ENCODE data around the gene CDH1. TPM values are rescaled to one million over a fixed set of nuclear protein-coding genes. Genes with fewer than 3 reads are reported as not detected.
"Not testable (repeated sequence)": the region's sequence is repeated elsewhere in the genome, so short reads cannot be mapped to it uniquely, and the experiment has no call there.

CDH1 gene
- total RNA-seq, 1 donor from 2014 or later, result 0.55 TPM

DNA sequence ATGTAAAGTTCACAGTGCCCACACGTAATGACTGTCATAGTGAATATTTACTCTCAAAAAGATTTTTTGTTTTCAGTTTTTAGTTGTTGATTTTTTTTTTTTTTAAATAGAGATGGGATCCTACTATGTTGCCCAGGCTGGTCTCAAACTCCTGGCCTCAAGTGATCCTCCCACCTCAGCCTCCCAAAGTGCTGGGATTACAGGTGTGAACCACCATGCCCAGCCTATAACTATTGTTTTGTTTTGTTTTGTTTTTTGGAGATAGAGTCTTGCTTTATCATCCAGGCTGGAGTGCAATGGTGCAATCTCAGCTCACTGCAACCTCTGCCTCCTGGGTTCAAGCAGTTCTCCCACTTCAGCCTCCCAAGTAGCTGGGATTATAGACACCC, 50.3 kb downstream of the CDH1 start:
- DNase-seq (ENCODE audit: low spot score), result not testable (repeated sequence)

DNA sequence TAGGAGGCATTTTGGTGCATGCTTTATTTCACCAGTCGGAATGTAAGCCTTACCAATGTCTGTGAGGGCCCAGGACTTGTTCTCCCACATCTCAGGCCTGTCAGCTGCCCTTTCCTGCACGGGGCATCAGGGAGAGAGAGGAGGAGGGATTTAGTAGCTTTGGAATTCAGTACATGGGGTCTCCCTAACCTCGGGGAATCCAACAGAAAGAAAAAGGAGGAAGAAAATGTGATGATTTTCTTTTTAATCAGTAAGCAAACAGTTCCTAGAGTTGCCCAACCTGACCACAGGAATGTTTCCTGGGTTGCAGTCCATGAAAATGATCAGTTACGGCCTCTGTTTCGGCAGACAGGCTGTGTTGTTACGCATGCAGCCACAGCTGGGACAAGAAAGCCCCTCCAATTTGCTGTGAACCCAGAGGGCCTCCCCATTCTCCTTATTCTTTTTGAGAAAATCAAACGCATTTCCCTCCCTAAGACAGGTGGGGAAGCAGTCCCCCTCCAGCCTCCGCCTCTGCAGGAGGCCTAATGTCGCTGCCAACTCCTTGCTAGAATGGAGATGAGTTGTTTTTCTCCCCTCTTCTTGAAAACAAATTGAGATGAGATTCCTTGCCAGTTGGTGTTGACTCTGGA, 53.2 kb downstream of the CDH1 start:
- no peak for DNase-seq (ENCODE audit: low spot score)

DNA sequence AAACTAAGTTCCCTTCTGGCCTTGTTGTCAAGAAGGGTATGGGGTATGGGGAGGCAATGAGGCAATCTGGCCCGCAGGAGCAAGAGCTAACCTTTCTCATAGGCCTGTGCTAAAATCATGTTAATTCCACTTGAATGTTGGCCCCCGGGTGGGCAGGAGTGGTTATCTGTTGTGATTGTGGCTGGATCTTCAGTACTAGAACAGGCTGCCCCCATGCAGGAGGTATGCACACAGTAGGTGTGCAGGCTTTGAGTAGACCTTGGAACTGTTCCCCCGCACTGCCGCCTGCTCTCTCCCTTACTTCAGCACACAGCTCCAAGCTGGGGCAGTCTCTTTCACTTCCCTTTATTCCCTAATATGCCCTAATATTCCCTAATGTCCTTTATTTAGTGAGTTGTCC, 53.9 kb downstream of the CDH1 start:
- DNase-seq (ENCODE audit: low spot score), result no peak

DNA sequence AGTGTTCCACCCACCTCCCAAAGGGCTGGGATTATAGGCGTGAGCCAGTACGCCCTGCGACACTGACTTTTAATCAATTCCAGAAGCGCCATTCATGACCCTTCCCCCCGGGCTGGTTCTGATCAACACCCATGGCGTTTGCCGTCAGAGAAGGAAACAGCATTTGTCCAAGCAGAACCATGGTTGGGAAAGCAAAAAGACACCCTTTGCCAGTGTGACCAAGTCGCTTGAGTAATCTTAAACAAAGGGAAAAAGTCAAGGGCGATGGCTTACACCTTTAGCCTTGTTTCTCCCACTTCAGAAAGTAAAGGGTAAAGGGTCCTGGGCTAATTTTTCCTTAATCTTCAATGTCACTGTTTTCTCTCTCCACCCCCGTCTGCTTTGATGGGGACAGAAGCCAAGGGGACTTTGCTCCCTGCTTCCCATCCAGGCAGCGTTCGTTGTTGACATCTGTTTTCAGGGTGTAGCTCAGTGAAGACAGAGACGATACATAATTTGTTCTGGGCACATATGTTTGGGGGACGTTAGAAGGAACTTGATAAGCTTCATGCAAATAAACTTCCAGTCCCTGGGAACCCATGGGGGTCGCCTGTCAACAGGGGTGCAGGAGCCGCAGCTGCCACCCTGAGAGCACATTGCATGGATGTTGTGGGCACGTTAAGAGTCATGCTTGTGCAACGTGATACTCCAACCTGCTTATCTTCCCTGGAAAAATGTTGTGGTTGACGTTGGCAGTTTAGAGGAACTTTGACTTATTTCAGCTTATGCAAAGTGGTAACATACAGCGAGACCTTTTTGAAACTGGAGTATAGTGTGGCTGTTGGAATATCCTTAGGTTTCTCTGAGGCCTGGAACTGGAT, 55.6 kb downstream of the CDH1 start:
- no peak for DNase-seq (ENCODE audit: low spot score)

DNA sequence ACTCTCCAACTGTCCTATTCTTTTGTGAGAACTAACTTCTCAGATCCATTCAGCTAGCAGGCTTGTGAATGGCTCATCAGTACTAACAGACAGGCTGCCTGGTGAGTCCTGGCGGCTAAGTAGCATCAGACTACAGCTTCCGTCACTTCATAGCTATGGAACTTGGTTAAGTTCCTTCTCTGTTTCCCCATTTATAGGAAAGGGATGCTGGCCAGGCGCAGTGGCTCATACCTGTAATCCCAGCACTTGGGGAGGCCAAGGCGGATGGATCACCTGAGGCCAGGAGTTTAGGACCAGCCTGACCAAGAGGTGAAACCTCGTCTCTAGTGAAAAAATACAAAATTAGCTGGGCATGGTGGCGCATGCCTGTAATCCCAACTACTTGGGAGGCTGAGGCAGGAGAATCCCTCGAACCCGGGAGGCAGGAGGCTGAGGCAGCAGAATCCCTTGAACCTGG, 56.3 kb downstream of the CDH1 start:
- DNase-seq (ENCODE audit: low spot score), result no peak

DNA sequence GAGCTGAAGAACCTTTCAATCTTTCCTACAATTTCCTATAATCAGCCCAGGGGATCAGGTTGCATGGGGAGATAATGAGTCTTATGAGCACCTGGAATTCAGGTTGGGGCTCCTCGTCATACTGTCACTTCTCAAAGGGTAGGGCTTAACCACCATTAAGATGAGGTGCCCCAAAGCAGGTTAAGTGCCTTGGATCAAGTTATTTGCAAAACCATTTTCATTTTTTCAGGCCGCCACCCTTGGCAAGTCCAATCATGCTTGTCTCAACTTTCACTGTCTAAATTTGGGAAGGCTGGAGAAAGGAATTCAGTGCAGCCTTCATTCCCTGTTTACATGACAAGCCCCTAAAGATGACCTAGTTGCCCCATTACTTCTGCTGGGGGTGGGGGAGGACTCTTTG, 61.3 kb downstream of the CDH1 start:
- DNase-seq (ENCODE audit: low spot score), result no peak

DNA sequence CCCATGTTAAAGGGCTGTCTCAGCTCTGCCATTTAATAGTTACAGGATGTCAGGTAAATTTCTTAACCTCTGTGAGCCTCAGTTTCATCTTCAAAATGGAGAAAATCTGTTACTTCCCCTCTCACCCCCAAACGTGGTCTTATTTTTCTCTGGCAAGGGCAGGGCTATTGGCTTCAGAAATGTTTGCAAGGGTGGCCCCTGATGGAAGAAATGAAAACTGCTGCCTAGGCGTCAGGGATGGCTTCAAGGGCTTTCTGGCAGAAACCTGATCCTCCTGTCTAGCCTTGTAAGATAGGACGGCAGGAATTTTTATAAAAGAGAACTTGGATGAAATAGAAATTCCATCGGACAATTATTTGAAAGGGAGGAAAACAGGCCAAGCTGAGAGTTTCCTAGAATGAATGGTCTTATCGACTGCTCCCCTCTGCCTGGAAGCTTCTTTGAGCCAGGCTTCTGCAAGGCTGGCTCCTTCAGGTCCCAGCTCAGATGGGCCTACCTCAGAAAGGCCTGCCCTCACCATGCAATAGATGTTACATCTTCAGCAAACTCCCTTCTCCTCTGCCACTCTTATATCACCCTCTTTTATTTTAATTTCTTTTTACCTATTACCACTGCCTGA, 63.3 kb downstream of the CDH1 start:
- no peak for DNase-seq (ENCODE audit: low spot score)

DNA sequence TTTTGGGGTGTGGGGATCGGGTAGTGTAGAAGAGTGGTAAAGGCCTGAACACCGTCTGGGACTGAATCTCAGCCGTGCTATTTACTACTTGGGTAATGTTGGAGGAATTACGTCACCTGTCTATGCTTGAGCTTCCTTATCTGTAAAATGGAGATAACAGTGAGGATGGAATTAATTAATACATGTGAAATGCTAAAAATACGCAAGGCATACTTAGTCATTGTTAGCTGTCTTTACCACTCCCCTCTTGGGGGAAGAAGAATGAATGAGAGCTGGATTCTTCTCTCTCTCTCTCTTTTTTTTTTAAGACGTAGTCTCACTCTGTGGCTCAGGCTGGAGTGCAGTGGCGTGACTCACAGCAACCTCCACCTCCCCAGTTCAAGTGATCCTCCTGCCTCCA, 65.1 kb downstream of the CDH1 start:
- DNase-seq (ENCODE audit: low spot score), result no peak

DNA sequence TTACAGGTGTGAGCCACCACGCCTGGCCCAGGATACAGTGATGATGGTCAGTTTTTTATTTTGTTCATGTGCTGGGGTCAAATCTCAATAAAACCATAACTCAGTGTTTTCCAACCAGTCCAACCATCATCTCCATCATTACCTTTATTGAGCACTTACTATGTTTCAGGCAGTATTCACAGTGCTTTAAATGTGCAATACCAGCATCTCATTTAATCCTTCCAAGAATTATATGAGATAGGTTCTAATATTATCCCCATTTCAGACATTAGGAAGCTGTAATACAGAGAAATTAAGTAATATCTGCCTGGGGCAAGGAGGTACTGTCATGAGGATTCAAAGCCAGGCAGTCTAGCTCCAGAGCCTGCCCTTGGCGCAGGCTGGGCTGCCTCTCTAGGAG, 69.3 kb downstream of the CDH1 start:
- DNase-seq (ENCODE audit: low spot score), result no peak

DNA sequence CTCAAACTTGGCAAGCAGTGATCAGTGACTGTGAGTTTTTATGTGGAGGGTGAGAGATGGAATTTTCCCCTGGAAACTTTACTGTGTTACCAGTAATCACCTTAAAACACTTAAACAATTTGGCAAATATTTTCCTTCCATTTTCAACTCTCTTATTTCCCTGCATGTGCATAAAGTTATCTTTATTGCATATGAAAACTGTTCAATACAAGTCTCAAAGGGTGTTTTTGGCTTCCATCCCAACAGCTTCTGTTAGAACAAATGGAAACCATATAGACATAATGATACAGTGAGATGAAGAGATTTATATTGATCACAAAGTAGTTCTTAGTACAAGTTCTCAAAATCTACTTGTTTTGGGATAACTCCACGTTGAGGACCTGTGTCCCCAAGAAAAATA, 69.9 kb downstream of the CDH1 start:
- no peak for DNase-seq (ENCODE audit: low spot score)

DNA sequence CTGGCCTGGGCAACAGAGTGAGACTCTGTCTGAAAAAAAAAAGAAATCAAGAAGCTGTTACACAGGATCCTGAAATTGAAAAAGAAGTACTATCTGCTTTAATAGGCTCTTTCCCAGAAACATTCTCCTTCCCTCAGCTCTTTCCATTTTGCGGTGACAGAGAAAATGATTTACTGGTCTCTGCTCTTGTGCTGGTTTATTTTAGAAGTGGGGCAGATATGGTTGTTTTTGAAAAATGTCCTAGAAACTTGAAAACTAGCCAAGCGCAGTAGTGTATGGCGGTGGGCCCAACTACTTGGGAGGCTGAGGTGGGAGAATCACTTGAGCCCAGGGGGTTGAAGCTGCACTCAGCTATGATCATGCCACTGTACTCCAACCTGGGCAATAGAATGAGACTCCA, 77.4 kb downstream of the CDH1 start:
- no peak for DNase-seq (ENCODE audit: low spot score)

DNA sequence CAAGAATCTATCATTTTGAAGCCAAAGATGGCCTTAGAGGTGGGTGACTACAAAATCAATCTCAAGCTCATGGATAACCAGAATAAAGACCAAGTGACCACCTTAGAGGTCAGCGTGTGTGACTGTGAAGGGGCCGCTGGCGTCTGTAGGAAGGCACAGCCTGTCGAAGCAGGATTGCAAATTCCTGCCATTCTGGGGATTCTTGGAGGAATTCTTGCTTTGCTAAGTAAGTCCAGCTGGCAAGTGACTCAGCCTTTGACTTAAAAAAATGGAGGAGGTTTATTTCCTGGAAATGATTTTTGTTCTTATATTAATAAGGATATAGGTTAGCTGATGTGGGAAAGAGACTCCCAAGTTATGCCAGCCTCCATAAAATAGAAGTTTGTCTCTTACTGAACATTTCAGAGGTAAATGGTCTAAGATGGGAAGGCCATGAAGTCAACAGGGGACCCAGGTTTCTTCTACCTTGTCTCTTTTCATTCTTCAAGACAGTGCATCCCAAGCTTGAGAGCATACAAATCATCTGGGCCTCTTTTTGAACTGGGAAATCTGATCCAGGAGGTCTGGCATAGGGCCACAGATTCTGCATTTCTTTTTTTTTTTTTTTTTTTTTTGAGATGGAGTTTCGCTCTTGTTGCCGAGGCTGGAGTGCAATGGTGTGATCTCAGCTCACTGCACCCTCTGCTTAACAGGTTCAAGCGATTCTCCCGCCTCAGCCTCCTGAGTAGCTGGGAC, 86.5 kb downstream of the CDH1 start:
- no peak for DNase-seq (ENCODE audit: low spot score)

DNA sequence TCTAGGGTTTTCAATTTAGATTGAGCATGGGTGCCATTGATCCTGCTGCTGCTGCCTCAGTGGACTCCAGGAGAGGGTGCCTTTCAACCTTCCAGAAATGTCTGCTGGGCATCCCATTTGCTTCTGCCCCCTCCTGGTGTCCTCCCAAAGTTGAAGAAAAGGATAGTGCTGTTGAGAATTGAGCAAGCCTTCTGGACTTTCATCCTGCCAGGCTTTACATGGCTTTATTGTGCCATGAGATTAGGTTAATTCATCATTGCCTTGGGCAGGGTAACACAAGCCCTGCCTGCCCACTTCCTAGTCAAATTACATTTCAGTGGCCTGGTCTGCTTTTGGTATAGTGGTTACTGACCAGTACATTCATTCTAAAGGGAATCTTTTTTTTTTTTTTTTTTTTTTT, 88.3 kb downstream of the CDH1 start:
- no peak for DNase-seq (ENCODE audit: low spot score)

DNA sequence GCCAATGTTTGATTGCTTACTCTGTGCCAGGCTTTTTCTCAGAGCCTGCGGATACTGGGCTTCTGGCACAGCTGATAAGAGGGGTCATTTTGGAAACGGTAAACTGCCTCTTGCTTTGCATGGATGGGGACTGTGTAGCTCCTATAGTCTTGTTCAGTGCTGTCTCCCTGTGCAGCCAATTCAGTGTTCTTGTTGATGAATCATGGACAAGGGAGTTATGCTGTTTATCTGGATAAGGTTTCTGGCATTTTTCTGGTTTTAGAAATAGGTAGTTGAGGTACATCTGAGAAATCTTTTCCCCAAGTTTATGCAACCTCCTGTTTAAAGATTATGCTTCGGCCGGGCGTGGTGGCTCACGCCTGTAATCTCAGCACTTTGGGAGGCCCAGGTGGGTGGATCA, 89.6 kb downstream of the CDH1 start:
- DNase-seq (ENCODE audit: low spot score), result no peak

DNA sequence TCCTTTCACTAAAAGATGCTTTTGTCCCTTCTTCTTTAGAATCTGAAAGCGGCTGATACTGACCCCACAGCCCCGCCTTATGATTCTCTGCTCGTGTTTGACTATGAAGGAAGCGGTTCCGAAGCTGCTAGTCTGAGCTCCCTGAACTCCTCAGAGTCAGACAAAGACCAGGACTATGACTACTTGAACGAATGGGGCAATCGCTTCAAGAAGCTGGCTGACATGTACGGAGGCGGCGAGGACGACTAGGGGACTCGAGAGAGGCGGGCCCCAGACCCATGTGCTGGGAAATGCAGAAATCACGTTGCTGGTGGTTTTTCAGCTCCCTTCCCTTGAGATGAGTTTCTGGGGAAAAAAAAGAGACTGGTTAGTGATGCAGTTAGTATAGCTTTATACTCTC, 96.2 kb downstream of the CDH1 start:
- peak; percentile 73 for DNase-seq (ENCODE audit: low spot score)

DNA sequence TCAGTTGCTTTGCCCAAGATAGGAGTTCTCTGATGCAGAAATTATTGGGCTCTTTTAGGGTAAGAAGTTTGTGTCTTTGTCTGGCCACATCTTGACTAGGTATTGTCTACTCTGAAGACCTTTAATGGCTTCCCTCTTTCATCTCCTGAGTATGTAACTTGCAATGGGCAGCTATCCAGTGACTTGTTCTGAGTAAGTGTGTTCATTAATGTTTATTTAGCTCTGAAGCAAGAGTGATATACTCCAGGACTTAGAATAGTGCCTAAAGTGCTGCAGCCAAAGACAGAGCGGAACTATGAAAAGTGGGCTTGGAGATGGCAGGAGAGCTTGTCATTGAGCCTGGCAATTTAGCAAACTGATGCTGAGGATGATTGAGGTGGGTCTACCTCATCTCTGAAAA, 97.5 kb downstream of the CDH1 start:
- DNase-seq (ENCODE audit: low spot score), result peak; percentile 30

DNA sequence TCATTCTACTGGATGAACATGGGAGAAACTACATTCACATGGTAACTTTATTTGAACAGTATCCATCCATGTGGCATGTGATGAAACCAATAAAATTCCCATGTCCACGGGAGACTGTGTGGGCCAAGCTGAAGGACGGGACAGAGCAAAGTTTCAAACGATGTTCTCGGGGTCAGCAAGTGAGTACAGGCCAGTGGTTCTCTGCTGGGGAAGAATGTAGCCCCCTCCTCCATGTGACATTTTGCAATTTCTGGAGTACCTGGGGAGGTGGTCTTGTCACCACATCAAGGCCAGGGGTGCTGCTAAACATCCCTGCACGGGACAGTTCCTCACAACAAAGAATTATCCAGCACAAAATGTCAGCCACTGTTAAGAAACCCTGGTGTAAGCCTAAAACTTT, 98.9 kb downstream of the CDH1 start:
- DNase-seq (ENCODE audit: low spot score), result peak; percentile 14

DNA sequence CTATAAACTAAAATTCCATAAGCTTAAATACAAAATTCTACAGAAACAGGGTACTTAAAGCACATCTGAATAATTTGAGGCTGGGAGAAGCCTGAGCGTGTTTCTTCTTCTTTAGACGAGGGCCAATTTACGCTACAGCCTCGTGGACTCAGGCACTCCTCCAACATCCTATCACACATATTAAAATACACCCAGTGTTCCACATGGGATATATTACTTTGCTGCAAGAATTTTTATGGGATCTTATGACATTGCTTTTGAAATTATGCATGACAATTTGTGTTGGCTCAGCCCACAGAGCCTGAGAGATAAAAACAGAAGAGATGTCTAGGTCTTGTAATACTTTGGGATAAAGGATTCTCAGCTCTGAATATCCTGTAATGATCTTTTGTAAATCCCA, 102.7 kb downstream of the CDH1 start:
- no peak for DNase-seq (ENCODE audit: low spot score)

DNA sequence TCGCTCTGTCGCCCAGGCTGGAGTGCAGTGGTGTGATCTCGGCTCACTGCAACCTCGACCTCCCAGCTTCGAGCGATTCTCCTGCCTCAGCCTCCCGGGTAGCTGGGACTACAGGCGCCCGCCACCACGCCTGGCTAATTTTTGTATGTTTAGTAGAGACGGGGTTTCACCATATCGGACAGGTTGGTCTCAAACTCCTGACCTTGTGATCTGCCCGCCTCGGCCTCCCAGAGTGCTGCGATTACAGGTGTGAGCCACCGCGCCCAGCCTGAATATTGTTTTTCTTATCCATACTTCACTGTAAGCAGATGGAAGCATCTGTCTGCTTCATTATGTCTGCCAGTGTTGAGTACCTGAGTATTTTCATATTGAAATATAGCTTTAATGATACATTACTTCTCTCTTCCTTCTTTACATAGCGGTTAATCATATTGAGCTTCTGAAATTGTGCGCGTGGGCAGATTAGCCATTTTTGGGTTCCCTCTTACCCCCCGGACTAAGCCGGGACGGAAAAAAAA, 105.9 kb downstream of the CDH1 start:
- not testable (repeated sequence) for DNase-seq (ENCODE audit: low spot score)

DNA sequence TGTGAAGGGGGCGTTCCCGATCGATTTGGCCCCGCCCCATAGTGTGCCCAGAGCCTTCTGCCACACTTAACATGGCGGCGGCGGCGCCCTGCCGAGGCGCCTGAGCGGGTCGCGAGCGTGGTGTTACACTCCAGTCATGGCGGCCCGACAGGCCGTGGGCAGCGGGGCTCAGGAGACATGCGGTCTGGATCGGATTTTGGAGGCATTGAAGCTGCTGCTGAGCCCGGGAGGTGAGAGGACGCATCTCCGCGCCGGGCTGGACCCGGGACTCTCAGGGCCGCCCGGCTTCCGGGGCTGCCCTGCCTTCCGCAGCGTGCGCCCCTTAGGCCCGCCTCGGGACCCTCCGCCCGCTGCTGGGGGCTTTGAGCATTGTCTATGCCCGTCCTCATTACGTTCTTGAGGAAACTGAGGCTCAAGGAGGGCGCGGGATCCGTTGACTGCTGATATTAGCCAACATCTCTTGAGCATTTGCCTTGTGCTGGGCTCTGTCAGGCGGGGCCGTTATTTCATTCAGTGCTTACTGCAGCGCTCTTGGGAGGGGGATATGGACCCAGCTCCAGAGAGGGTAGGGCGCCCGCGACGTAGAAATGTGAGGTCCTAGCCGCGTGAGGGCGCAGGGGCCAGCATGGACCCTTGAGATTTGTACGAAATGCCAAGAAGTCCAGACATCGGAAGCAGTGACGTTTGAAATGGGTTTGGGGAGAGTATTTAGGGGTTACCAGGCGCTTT, 106.6 kb downstream of the CDH1 start, which contains the start of gene TANGO6:
TANGO6 (plus strand) TSS at position 50 of the 729 bp plus-strand sequence; CDS start at position 137, 87 bp downstream.
- DNase-seq (ENCODE audit: low spot score), result peak; percentile 95

DNA sequence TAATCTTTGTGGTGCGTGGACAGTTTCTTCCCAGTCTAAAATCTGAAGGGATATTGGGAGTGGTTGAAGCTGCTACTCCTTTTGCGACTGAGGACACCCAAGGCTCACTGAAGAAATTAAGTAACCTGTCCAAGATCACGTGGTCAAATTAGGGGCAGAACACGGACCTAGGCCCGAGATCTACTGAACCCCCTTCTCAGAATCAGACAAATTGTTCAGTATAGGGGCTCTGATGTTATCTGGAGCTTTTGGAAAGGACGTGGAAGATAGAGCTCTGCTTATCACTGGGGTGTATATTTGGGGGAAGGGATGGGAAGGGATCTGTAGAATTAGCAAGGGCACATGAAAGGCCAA, 107.1 kb downstream of the CDH1 start:
- DNase-seq (ENCODE audit: low spot score), result no peak
